B cell (primary cell): ENCODE data around the gene GALK1.

Source experiments
- EZH2 ChIP-seq: IDR thresholded peaks from 2 replicates; pipeline ENCODE4 v1.6.1; 2012; ENCODE audit warnings: borderline replicate concordance, low read depth, mild to moderate bottlenecking, moderate library complexity, low read length; ENCODE audit not compliant: insufficient read depth, poor library complexity, severe bottlenecking
- TF ChIP-seq, protein P1 (sequence below): fragments of 200-600 bp; IDR thresholded peaks from one replicate; pipeline ENCODE4 v1.8.0; 2022; ENCODE audit warnings: antibody characterized with exemption, mild to moderate bottlenecking

GRCh38 chr17:75757086-75757681 lies 7.8 kb downstream of the GALK1 start:
- TF ChIP-seq, protein P1, sequence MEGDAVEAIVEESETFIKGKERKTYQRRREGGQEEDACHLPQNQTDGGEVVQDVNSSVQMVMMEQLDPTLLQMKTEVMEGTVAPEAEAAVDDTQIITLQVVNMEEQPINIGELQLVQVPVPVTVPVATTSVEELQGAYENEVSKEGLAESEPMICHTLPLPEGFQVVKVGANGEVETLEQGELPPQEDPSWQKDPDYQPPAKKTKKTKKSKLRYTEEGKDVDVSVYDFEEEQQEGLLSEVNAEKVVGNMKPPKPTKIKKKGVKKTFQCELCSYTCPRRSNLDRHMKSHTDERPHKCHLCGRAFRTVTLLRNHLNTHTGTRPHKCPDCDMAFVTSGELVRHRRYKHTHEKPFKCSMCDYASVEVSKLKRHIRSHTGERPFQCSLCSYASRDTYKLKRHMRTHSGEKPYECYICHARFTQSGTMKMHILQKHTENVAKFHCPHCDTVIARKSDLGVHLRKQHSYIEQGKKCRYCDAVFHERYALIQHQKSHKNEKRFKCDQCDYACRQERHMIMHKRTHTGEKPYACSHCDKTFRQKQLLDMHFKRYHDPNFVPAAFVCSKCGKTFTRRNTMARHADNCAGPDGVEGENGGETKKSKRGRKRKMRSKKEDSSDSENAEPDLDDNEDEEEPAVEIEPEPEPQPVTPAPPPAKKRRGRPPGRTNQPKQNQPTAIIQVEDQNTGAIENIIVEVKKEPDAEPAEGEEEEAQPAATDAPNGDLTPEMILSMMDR, result no peak
- no peak for TF ChIP-seq EZH2
